HG03432 (cell line): ENCODE results near the gene ATIC.

Experiments used
- ATAC-seq: cut with Tn5 transposase; IDR thresholded peaks from one replicate; pipeline ENCODE4 v1.9.1; 2021; ENCODE audit warnings: mild to moderate bottlenecking, moderate library complexity; ENCODE audit not compliant: unreplicated experiment

Gene ATIC

DNA sequence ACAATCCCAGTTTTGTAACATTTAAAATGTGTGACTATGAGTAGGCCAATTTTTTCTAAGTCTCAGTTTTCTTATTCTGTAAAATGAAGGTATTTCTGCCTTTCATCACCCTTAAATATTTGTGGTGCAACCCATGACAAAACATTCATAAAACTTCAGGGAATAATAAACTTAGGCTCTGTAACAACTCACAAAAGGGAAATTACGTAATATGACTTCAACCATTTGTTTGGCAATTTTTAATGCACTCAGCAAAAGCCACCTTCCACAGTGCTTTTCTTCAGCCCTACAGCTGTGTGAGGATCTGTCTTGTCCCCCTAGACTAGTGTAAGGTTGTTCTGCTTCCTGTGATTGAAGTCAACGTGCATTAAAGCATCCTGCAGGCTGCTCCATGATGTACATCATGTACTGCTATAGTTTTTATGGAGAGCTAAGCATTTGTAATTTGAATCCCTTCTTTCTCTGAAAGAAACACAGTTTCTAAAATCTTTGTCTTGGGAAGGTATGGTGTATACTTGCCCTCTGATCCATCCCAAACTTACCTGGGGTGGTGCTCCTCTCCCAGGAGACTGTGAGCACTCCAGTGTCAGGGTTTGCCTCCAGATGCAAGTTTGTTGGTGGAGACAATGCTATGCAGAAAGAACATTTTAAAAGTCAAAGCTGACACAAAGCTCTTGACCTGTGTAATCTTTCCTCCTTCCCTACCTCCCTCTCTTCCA, 84.9 kb downstream of the ATIC start:
- no peak for ATAC-seq

DNA sequence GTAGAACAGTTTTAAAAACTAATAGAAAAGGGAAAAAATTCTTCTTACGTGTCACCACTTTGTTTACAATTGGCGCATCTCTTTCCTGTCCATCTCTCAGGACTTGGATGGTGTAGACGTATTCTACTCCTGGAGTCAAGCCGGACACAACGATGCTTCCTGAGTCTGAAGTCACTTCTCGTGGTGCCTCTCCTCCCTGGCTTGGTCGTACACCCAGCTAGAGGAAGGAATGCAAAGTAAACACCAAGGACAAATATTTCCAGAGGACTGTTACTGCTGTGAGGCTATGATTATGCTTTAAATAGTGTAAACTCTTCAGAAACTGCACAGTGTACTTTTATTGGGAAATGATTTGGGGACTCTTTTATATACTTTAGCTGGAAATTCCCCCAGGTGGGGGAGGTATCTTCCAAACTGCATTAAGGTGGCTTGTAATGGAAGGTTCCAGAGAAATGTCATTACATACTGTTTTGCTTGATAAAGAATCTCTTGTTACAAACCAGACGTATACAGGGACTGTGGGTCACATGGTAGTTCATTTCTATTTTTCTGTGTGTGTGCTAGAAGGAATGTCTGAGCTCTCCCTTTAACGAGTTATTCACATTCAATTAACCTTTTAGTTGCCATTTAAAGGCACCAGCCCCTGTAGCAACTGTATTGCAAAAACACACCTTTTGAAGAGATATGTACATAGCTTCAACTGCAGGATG, 85.9 kb downstream of the ATIC start:
- no peak for ATAC-seq

- no peak for ATAC-seq
Measured at GRCh38 chr2:215399067-215399716, 87.3 kb downstream of the ATIC start.
